ENCODE results near the gene VAV2. TPM values are rescaled to one million over a fixed set of nuclear protein-coding genes. Genes with fewer than 3 reads are reported as not detected.
A peak's percentile ranks its signal among the peaks of the same experiment; 100 is the strongest.

VAV2 gene
- total and polyA plus RNA-seq, 9 of the 15 experiments (the other 6 are each of a cell fraction or from before 2014, with no cell fraction given): 0.01 to 2.7 (median 1.0) TPM; not detected in 1

- TF ChIP-seq ZMIZ1 (IDR thresholded peaks at IDR 0.05; ENCODE audit: low read depth in 2 of 2, low read length in 2 of 2) (peak in 1 of 2 experiments; percentile 80; a peak in 2 of 4 replicates), ELF4 (CRISPR knock-in tag; IDR thresholded peaks at IDR 0.05) (0 out of 2 replicates have a peak, but pooled peaks have one; percentile 54), DPF2 (IDR thresholded peaks at IDR 0.05) (peak; percentile 92), NFATC3 (IDR thresholded peaks at IDR 0.05) (no peak), ZSCAN32 (CRISPR knock-in tag; IDR thresholded peaks at IDR 0.05) (no peak), NKRF (IDR thresholded peaks at IDR 0.05; ENCODE audit: borderline replicate concordance) (no peak), ZNF696 (CRISPR knock-in tag; conservative IDR thresholded peaks at IDR 0.05) (no peak), C11orf30 (IDR thresholded peaks at IDR 0.05; ENCODE audit: low read depth) (no peak), SIN3A (IDR thresholded peaks at IDR 0.05; ENCODE audit: borderline replicate concordance in 2 of 2, control insufficient read depth in 1 of 2, low read depth in 2 of 2, low read length in 2 of 2) (no peak), SMAD4 (CRISPR knock-in tag; conservative IDR thresholded peaks at IDR 0.05) (peak; percentile 92), CREB1 (IDR thresholded peaks at IDR 0.05) (no peak), CREB1 (CRISPR knock-in tag; IDR thresholded peaks at IDR 0.05) (0 out of 2 replicates have a peak, but pooled peaks have one; percentile 25), EGR1 (conservative IDR thresholded peaks at IDR 0.05) (no peak), SRSF3 (IDR thresholded peaks at IDR 0.05; ENCODE audit: insufficient read depth, low read length) (no peak), TFAP4 (CRISPR knock-in tag; IDR thresholded peaks at IDR 0.05; ENCODE audit: borderline replicate concordance) (peak; percentile 71; the same call in 1 of the 2 replicates), FOXA3 (CRISPR knock-in tag; conservative IDR thresholded peaks at IDR 0.05 in 1 of 2, IDR thresholded peaks at IDR 0.05 in 1 of 2) (no peak), SRSF7 (optimal IDR thresholded peaks at IDR 0.05; ENCODE audit: low read depth, low read length) (no peak), NFRKB (IDR thresholded peaks at IDR 0.05; ENCODE audit: low read depth) (no peak), GABPB2 (CRISPR knock-in tag; conservative IDR thresholded peaks at IDR 0.05) (no peak), NFE2 (IDR thresholded peaks at IDR 0.05; ENCODE audit: low read depth) (no peak), MTA2 (IDR thresholded peaks at IDR 0.05; ENCODE audit: low read depth) (peak; percentile 93), JUNB (CRISPR knock-in tag; conservative IDR thresholded peaks at IDR 0.05) (no peak), ZNF121 (CRISPR knock-in tag; conservative IDR thresholded peaks at IDR 0.05) (no peak)
Measured at GRCh38 chr9:133869674-133870405, 122.3 kb downstream of the VAV2 start (continued).

Data from K562 (cell line).